ENCODE data around the gene SLC4A11. TPM values are rescaled to one million over a fixed set of nuclear protein-coding genes. Genes with fewer than 3 reads are reported as not detected.
"Not testable (repeated sequence)": the region's sequence is repeated elsewhere in the genome, so short reads cannot be mapped to it uniquely, and the experiment has no call there.

SLC4A11 gene
- total and polyA plus RNA-seq, 5 experiments from 2014 or later = 1.3 to 2.1 TPM; not detected in 3

DNA sequence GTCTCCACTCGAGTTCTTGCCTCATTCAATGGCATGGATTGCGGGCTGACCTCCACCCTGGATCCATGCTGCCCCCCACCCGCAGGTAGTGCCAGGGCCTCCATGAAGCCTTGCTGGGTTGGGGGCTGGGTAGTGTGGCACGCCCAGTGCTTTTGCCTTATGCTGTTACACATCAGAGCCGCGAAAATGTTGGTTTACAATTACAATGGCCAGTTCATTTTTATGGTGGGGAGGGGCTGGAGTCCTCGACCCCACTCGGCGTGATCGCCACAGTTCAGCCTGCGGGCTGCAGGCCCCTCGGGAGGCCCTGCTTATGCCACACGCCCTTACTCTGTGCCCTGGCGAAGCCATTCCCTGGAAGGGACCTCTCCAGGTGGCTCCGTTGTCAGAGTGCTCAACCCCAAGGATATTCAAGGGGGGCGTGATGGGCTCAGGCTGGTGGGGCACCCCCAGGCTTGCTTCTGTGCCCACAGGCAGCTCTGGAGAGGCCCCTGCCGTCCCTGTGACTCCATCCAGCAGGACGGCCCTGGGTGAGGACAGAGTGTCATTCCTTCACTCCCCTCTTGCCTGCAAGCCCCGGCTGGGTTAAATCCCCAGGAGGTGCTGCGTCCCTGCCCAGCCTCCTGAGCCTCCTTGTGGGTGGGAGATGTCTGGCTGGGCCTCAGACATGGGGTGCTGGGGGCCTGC is 14.9 kb downstream of the SLC4A11 start:
- Mint-ChIP-seq H3K9me3 (no peaks in the 10 kb centered on the region), H3K4me3 (peak overlapping the region in 2 of 10 donors; percentile 71 to 75), H3K27ac (peak overlapping the region; percentile 80 to 94 (median 91)), H3K27me3 (no peaks in the 10 kb centered on the region), H3K4me1 (peaks cover 3 to 28% (median 22%) of the 10 kb centered on the region in 4 donors), H3K36me3 (peaks cover 0 to 29% (median 4%) of the 10 kb centered on the region in 3 donors)
- no peak for ATAC-seq
- no peak for DNase-seq
- POLR2A ChIA-PET = interaction anchor here (0.6 to 2.3 kb wide), 5 partner anchors 10 to 183 kb away, joined by 4 to 18 read pairs (median 5); partner anchors contain the start of genes DNAAF9 and SLC4A11

- Mint-ChIP-seq H3K36me3 (peaks cover 0 to 29% (median 4%) of the 10 kb centered on the region in 3 donors), H3K27me3 (no peaks in the 10 kb centered on the region), H3K4me3 (peak overlapping the region in 8 of 10 donors; percentile 24 to 75 (median 68)), H3K4me1 (peaks cover 3 to 30% (median 22%) of the 10 kb centered on the region in 4 donors), H3K9me3 (no peaks in the 10 kb centered on the region), H3K27ac (peak overlapping the region; percentile 80 to 94 (median 91))
- ATAC-seq (no peak), DNase-seq (no peak)
- POLR2A ChIA-PET = interaction anchor here (0.6 to 3.7 kb wide), 9 partner anchors 9 to 571 kb away, joined by 3 to 24 read pairs (median 4); partner anchors contain the start of genes DNAAF9, ITPA, NOP56 and SLC4A11
These were observed 15.4 kb downstream of the SLC4A11 start for GRCh38 chr20:3223651-3223993.

DNA sequence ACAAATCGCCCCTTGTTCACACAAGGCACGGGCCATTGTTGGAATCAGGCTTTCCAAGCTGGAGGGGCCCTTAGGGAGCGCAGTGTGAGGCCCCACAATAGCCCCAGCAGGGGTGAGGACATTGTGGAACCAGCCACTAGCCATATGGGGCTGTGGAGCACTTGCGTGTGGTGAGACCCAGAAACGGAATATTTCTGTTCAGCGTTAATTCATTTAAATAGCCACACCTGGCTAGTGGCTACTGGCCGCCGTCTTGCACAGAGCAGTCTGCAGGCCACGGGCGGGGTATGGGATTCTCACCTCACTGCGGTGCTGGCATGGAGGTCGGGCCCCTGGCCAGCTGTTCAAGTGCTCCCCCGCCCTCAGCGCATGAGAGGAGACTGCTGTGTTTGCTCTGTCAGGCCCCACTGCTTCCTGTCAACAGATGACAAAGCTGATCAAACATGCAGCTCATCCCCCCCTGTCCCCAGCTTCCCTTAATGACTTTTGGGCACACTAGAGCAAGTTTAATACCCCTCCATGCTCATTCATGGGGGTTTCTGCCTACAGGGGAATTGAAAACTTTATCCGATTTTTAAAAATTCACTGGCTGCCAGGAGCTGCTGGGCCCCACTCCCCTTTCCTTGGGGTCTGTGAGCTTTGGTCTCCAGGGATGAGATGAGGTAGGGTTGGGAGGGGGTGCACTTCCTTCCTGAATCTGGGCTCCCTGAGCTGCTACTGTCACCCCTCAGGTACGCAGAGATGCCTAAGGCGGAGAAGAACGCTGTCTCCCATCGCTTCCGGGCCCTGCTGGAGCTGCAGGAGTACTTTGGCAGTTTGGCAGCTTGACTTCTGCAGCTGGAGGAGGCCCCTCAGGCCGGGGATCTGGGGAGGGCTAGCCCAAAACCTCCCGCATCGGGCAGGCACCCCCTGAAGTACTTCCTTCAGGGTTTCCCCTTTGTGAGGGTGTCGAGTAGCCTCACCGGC is 16.1 kb downstream of the SLC4A11 start:
- POLR2A ChIA-PET = interaction anchor here (0.6 to 3.7 kb wide), 11 partner anchors 8 to 570 kb away, joined by 3 to 24 read pairs (median 4); partner anchors contain the start of genes DNAAF9, ITPA, NOP56 and SLC4A11
- H3K4me1 Mint-ChIP-seq = peaks cover 3 to 32% (median 22%) of the 10 kb centered on the region in 4 donors
- peak; percentile 89 to 93 for ATAC-seq

DNA sequence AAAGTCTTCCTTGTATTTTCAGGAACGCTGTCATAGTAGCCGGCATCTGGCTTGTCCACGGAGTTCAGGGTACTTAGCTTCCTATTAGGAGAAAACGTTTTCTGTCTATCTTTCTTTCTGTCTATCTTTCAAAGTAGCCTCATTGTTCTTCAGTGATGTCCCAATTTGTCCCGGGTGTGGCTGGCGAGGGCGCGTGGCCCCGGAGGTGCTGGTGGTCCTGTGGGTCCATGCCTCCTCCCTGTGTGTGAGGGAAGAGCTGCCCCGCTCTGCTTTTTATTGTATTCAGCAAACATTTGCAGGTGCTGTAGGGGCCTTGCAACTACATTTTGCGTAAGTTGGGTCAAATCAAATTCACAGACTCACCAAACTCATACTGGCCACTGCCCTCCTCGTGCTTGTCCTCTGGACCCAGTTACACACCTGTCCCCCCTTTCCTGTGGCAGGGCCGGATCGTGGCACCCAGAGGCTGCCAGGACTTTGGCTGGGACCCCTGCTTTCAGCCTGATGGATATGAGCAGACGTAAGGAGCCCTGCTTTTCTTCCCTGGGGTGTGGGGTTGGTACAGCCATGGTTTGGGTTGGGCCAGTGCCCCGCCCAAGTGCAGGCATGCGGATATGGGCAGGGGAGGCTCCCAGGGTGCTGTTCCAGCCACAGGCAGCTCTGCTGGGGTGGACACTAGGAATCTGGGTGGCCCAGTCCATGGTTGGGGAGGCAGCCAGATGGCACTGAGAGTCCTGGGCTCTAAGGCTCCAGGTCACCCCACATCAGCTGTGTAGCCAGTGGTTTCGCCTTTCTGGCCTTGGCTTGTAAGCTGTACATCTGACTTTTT is 17.4 kb downstream of the SLC4A11 start:
- Mint-ChIP-seq H3K27ac (peak overlapping the region in 7 of 10 donors; percentile 20 to 90 (median 48)), H3K4me3 (no peak overlapping the region), H3K9me3 (no peaks in the 10 kb centered on the region), H3K4me1 (peaks cover 3 to 32% (median 22%) of the 10 kb centered on the region in 4 donors), H3K36me3 (peaks cover 0 to 34% (median 4%) of the 10 kb centered on the region in 3 donors), H3K27me3 (no peaks in the 10 kb centered on the region)
- ATAC-seq (no peak), DNase-seq (no peak)
- POLR2A ChIA-PET = interaction anchor here (0.6 to 3.7 kb wide), 6 partner anchors 12 to 589 kb away, joined by 3 to 24 read pairs (median 4); partner anchors contain the start of genes FASTKD5, ITPA and UBOX5

More for the DNA sequence above, 16.1 kb downstream of the SLC4A11 start:
- H3K4me3 Mint-ChIP-seq = peak overlapping the region; percentile 36 to 75 (median 64)
- DNase-seq = peak; percentile 30 to 84 (median 51)
- no peaks in the 10 kb centered on the region for H3K9me3 Mint-ChIP-seq
- peaks cover 0 to 29% (median 4%) of the 10 kb centered on the region in 3 donors for H3K36me3 Mint-ChIP-seq
- H3K27me3 Mint-ChIP-seq = no peaks in the 10 kb centered on the region
- peak overlapping the region; percentile 80 to 94 (median 91) for H3K27ac Mint-ChIP-seq

DNA sequence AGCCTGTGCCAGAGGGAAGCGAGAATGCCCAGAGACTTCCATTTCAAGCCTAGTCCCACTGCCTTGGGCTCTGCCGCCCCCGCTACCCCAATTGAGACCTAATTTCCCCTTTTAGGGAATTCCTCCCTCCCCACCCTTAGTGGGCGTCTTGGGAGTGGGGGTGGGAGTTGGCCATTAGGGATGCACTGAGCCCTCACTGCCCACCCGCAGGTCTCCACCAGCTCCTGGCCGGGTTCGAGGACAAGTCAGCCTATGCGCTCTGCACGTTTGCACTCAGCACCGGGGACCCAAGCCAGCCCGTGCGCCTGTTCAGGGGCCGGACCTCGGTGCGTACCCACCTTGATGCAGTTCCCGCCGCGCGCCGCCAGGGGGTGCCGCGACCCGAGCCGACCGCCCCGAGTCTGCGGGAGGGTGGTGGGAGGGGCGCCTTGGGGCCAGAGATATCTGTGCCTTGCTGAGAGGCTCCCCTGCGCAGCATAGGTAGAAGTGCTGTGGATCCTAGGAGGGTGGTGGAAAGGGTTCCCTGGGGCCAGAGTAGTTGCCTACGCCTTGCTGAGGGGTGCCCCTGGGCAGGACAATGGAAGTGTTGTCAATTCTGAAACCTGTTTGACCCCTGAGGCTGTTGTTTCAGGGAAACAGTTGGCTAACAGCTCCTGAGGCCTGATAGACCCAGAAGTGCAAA is 20.5 kb downstream of the SLC4A11 start:
- POLR2A ChIA-PET = interaction anchor here (0.6 to 2.8 kb wide), 7 partner anchors 9 to 110 kb away, joined by 3 to 8 read pairs (median 4); partner anchors contain the start of genes FASTKD5, ITPA and UBOX5

GRCh38 chr20:3215359-3215917 is 23.6 kb downstream of the SLC4A11 start:
- not testable (repeated sequence) for H3K4me3 Mint-ChIP-seq, H3K9me3 Mint-ChIP-seq, ATAC-seq, DNase-seq, H3K27me3 Mint-ChIP-seq
- peaks cover 0 to 40% (median 0%) of the 10 kb centered on the region in 3 donors for H3K36me3 Mint-ChIP-seq
- POLR2A ChIA-PET = interaction anchor here (0.5 to 1.9 kb wide), 5 partner anchors 8 to 138 kb away, joined by 3 to 6 read pairs (median 3); no protein-coding TSS in a partner anchor
- peak overlapping the region in 1 of 10 donors; percentile 27 for H3K27ac Mint-ChIP-seq
- H3K4me1 Mint-ChIP-seq = peaks cover 8 to 24% (median 10%) of the 10 kb centered on the region in 4 donors

More for the DNA sequence above, 20.5 kb downstream of the SLC4A11 start:
- Mint-ChIP-seq H3K4me1 (peaks cover 6 to 22% (median 15%) of the 10 kb centered on the region in 4 donors), H3K4me3 (peak overlapping the region in 2 of 10 donors; percentile 19 to 40), H3K27me3 (no peaks in the 10 kb centered on the region), H3K27ac (peak overlapping the region in 1 of 10 donors; percentile 19), H3K36me3 (peaks cover 0 to 54% (median 4%) of the 10 kb centered on the region in 3 donors), H3K9me3 (no peaks in the 10 kb centered on the region)
- DNase-seq (peak; percentile 43 to 87 (median 71)), ATAC-seq (peak; percentile 71 to 80)

DNA sequence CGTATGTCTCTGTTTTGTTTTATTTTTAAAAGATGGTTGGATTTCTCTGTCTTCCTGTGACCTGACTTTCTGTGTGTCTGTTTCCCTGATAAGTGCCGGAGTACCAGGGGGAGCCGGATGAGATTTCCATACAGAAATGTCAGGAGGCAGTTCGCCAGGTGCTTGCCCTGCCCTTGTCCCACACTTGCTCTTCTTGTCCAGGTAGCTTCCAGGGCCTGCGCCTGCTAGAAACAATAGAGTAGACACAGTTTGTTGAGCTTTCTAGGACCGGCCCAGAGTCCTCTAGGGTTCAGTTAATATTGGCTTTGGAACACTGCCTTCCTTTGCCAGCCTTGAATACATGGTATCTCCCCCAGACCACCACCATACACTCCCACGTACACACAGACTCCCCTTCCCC is 25.8 kb downstream of the SLC4A11 start:
- H3K27ac Mint-ChIP-seq = peak overlapping the region in 3 of 10 donors; percentile 13 to 77 (median 32)
- no peaks in the 10 kb centered on the region for H3K27me3 Mint-ChIP-seq
- H3K36me3 Mint-ChIP-seq = peaks cover 0 to 31% (median 2%) of the 10 kb centered on the region in 3 donors
- POLR2A ChIA-PET = no interaction called here
- H3K9me3 Mint-ChIP-seq = no peaks in the 10 kb centered on the region
- peak overlapping the region in 1 of 10 donors; percentile 24 for H3K4me3 Mint-ChIP-seq
- DNase-seq (no peak), ATAC-seq (no peak)
- H3K4me1 Mint-ChIP-seq = peaks cover 21 to 34% (median 28%) of the 10 kb centered on the region in 4 donors

- DNase-seq (no peak), ATAC-seq (no peak)
- Mint-ChIP-seq H3K27ac (peak overlapping the region in 9 of 10 donors; percentile 22 to 99 (median 94)), H3K4me3 (peak overlapping the region; percentile 86 to 99 (median 96)), H3K36me3 (peaks cover 0 to 23% (median 2%) of the 10 kb centered on the region in 3 donors), H3K4me1 (peaks cover 21 to 35% (median 31%) of the 10 kb centered on the region in 4 donors), H3K9me3 (no peaks in the 10 kb centered on the region), H3K27me3 (no peaks in the 10 kb centered on the region)
- POLR2A ChIA-PET = interaction anchor here (0.7 to 3.7 kb wide), 3 partner anchors 9 to 28 kb away, joined by 3 to 24 read pairs (median 7); no protein-coding TSS in a partner anchor
These were observed 28.6 kb downstream of the SLC4A11 start for GRCh38 chr20:3210346-3210745.

- H3K9me3 Mint-ChIP-seq = no peaks in the 10 kb centered on the region
- H3K36me3 Mint-ChIP-seq = peaks cover 0 to 19% (median 2%) of the 10 kb centered on the region in 3 donors
- peaks cover 21 to 38% (median 31%) of the 10 kb centered on the region in 4 donors for H3K4me1 Mint-ChIP-seq
- DNase-seq (no peak), ATAC-seq (peak; percentile 15 to 24)
- no peaks in the 10 kb centered on the region for H3K27me3 Mint-ChIP-seq
- POLR2A ChIA-PET = interaction anchor here (0.7 to 3.7 kb wide), 6 partner anchors 9 to 117 kb away, joined by 5 to 24 read pairs (median 7); partner anchors contain the start of genes FASTKD5 and UBOX5
- H3K4me3 Mint-ChIP-seq = peak overlapping the region; percentile 86 to 99 (median 96)
- H3K27ac Mint-ChIP-seq = peak overlapping the region; percentile 57 to 99 (median 94)
These were observed 29.1 kb downstream of the SLC4A11 start for GRCh38 chr20:3209946-3210317.

DNA sequence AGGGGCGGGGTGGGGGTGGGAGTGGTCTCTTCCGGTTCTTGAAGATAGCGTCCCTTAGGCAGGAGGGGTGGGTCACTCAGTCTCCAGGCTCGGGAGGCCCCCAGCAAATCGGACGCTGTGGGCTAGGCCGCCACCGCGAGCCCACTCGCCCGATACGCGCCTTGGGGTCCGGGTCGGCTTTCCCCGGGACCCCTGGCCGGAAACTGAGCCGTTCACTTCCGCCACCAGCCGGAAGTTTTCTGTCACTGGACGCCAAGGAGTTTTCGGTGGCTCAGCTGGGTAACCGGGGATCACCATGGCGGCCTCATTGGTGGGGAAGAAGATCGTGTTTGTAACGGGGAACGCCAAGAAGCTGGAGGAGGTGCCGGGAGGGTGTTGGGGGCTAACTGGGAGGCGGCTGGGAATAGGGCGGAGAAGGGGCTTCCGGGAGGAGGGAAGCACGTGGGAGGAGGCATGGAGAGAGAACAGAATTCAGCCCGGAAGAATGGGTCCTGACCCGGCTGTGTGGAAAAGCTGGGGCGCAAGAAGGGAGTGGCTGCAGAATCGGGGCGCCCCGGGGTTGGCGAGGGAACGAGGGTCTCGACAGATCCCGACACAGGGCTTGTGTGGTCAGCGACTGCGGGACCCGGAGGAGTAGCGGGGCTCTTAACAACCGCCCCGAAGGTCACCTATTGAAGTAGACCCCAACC is 29.6 kb downstream of the SLC4A11 start, which contains the start of gene ITPA:
ITPA (plus strand) TSS at position 242 of the 689 bp plus-strand sequence; CDS start at position 296, 54 bp downstream.
- DNase-seq = peak; percentile 19 to 79 (median 48)
- ATAC-seq = peak; percentile 43 to 60

More for the DNA sequence above, 29.6 kb downstream of the SLC4A11 start, which contains the start of gene ITPA:
- Mint-ChIP-seq H3K27me3 (no peaks in the 10 kb centered on the region), H3K9me3 (no peaks in the 10 kb centered on the region), H3K36me3 (peaks cover 0 to 14% (median 2%) of the 10 kb centered on the region in 3 donors), H3K4me1 (peaks cover 23 to 42% (median 35%) of the 10 kb centered on the region in 4 donors), H3K27ac (peak within 1 kb of the TSS; percentile 57 to 99 (median 94)), H3K4me3 (peak within 1 kb of the TSS; percentile 86 to 99 (median 96))
- POLR2A ChIA-PET = interaction anchor here (0.7 to 3.7 kb wide), 7 partner anchors 10 to 137 kb away, joined by 3 to 24 read pairs (median 7); partner anchors contain the start of genes FASTKD5 and UBOX5

All from naive thymus-derived CD8-positive, alpha-beta T cell (primary cell).